ENCODE measurements around the gene ZNF286A.
"Not testable (repeated sequence)": the region's sequence is repeated elsewhere in the genome, so short reads cannot be mapped to it uniquely, and the experiment has no call there.

ZNF286A gene

DNA sequence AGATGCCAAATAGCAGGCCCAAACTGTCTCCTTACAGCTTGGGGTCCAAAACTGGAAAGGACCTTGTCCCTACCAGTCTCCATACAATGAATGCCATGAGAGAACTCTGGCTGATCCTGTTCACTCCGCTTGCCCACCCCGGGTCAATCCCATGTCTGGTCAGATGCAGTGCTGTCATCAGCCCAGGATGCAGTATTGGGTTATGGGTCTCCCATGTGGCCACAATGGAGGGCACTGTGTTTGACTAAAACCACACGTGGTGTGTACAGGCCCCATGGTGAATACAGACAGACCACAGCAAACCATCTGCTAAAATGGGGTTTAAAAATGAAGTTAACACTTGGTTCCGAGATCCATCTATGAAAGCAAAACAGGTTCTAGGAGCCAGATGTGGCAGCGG lies 35.9 kb upstream of the ZNF286A start:
- DNase-seq (ENCODE audit: low read depth in 2 of 2): no peak
- TF ChIP-seq, protein P1, sequence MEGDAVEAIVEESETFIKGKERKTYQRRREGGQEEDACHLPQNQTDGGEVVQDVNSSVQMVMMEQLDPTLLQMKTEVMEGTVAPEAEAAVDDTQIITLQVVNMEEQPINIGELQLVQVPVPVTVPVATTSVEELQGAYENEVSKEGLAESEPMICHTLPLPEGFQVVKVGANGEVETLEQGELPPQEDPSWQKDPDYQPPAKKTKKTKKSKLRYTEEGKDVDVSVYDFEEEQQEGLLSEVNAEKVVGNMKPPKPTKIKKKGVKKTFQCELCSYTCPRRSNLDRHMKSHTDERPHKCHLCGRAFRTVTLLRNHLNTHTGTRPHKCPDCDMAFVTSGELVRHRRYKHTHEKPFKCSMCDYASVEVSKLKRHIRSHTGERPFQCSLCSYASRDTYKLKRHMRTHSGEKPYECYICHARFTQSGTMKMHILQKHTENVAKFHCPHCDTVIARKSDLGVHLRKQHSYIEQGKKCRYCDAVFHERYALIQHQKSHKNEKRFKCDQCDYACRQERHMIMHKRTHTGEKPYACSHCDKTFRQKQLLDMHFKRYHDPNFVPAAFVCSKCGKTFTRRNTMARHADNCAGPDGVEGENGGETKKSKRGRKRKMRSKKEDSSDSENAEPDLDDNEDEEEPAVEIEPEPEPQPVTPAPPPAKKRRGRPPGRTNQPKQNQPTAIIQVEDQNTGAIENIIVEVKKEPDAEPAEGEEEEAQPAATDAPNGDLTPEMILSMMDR (IDR thresholded peaks at IDR 0.05; ENCODE audit: low read depth, low read length): no peak
- no peak overlapping the region for H3K4me3 ChIP-seq (replicated peaks in 1 of 2; ENCODE audit: low read depth in 2 of 2, low read length in 2 of 2)

DNA sequence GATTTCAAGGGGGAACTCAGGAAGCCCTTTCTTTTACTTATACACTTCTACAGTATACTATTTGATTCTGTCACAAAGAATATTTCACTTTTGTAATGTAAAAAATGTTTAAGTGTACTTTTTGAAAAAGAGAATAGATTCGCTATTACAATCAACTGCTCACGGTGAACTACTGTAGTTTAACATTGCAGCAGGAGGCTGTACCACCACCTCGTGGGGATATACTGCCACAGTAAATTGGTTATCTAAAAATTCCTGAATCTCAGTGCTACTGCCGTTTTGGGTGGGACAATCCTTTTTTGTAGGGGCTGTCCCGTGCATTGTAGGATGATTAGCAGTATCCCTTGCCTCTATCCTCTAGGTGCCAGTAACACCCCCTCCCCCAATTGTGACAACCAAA lies 30.0 kb upstream of the ZNF286A start:
- DNase-seq (ENCODE audit: low read depth in 2 of 2); H3K4me3 ChIP-seq (replicated peaks in 1 of 2; ENCODE audit: low read depth in 2 of 2, low read length in 2 of 2): not testable (repeated sequence)

DNA sequence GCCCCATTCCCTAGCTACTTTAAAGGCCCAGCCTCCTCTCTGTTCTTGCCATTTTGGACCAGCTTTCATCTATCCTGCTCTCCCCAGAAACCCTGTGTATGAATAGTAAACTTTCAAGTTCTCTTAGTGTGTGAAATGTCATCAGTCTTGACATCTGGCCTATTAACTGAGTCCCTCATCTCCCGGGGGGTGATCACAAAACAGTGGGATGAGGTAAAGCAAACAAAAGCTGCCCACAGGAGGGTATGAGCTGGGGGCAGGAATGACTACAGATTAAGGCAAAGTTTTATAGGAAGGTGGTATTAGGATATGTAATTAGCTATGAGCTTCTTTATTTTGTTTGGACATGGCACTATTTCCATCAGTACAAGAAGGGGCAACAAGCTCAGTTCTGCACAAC lies 24.9 kb upstream of the ZNF286A start:
- H3K4me3 ChIP-seq (replicated peaks in 1 of 2; ENCODE audit: low read depth in 2 of 2, low read length in 2 of 2); DNase-seq (ENCODE audit: low read depth in 2 of 2): not testable (repeated sequence)

DNA sequence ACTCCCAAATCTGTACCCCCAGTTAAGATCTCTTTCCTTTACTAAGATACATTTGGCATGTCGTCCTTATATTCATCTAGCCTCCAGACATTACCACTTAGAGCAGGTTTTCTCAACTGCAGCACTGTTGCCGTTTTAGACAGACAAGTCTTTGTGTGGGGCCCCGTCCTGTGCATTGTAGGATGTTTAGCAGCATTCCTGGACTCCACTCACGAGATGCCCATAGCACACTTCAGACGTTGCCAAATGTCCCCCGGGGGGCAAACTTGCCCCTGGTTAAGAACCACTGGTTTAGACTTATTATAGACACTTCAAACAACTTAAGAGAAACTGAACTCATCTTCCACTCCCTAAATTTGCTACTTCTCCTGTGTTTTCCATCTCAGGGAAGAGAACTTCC lies 23.6 kb upstream of the ZNF286A start:
- H3K4me3 ChIP-seq (replicated peaks in 1 of 2; ENCODE audit: low read depth in 2 of 2, low read length in 2 of 2); DNase-seq (ENCODE audit: low read depth in 2 of 2): not testable (repeated sequence)

DNA sequence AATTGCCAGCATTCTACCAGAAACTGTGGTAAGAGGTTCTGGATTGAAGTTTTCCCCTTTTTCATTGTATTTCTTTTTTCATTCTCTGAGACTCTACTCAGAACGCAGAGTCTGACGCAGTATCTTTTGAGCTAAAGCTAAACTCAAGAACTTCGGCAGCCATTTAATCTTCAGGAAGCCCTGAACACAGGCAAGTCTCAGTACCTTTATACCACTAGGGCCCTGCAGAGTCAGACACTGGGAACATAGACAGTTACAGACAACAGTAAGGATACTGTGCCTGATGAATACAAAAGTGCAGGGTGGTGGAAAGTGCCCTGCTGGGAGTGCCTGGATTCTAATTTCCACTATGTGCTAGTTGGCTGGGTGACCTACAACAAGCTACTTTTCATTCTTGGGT lies 16.4 kb upstream of the ZNF286A start:
- DNase-seq (ENCODE audit: low read depth in 2 of 2); H3K4me3 ChIP-seq (replicated peaks in 1 of 2; ENCODE audit: low read depth in 2 of 2, low read length in 2 of 2): not testable (repeated sequence)

DNA sequence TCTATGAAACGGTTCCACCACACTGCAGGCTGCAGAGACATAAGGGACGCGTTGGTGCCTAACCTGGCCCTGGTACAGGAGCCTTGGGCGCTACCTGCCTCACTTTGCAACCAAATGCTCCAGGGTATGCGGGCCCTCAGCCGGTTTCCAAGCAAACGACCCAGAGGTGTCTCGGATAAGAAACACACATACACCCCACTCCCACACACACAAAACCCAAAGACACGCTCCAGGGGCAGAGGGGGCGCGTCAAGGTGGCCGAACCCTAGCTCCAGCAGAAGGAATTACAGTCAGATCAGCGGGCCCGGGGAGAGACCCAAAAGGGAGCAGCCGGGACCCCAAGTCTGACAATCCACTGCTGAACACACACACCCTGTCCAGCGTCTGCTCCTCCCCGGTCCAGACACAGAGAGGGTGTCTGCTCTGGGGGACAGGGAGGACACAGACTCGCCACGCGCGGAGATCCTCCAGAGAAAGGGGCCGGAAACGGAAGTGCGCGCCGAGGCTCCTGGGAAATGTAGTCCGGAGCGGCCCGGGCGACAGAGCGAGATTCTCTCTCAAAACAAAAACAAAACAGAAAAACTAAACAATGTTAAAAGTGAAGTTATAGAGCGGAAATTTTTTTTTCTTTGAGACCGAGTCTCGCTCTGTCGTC lies 15.6 kb upstream of the ZNF286A start, which contains the start of gene TRIM16:
TRIM16 (minus strand) TSS at position 488 of the 655 bp plus-strand sequence. CDS start 32,702 bp downstream, outside the sequence.
- DNase-seq (ENCODE audit: low read depth in 2 of 2): peak; percentile 49 to 61
- peak within 1 kb of the TSS; percentile 56 to 61 for H3K4me3 ChIP-seq (replicated peaks in 1 of 2; ENCODE audit: low read depth in 2 of 2, low read length in 2 of 2)

DNA sequence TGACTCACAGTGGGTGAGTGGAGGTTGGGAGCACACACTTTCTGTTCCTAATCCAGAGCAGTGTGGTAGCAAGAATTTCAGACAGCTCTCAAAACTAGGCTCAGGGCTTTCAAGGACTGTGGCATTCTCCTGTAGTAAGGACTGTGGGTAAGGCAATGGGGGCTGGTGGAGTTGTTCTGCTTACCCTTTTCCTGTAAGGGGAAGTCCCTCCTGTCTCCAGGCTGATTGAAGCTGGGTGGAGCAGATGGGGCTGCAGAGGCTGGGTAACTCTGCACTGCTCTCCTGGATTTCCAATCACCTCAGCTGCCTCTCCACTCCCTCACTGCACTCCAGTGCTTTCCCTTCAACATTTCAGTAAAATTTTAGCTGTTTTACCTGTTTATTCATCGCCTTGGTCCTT lies 12.1 kb upstream of the ZNF286A start:
- DNase-seq (ENCODE audit: low read depth in 2 of 2); H3K4me3 ChIP-seq (replicated peaks in 1 of 2; ENCODE audit: low read depth in 2 of 2, low read length in 2 of 2): not testable (repeated sequence)

DNA sequence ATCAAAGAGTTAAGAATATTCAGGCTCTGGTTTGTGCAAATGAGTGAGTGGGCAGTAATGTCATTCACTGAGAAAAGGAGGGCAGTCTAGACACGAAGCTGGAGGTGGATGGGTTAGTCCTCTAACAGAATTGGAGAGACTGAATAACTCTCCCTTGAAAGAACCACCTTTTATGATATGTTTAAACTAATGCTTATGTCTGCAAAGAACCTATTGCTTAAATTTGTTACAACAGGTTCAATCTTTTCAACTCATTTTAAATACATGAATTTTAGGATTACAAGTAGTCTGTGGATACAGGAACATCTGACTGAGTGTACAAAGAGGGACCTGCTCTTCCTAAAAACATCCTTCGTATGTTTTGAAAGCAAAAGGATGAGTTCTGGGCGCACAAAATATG lies 585 bp upstream of the ZNF286A start:
- DNase-seq (ENCODE audit: low read depth in 2 of 2): not testable (repeated sequence)
- H3K4me3 ChIP-seq (replicated peaks in 1 of 2; ENCODE audit: low read depth in 2 of 2, low read length in 2 of 2): peak overlapping the region; percentile 54

DNA sequence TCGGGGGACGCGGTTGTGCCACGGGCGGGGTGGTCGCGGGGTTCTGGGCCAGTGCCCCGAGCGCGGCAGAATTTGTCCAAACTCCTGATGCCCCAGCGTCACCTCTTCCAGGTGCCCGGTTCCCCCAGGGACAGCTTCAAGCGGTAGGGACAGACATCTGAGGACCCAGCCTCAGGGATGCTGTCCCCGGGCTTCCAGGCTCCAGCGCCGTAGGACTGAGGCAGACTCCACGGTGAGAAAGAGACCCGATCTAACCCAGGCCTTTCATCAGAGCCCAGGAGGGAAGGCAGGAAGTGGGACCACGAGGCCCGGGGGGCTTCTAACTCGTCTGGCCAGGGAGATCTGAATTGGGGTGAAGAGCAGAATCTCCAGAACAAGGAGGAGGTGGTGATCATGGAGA lies 385 bp downstream of the ZNF286A start:
- not testable (repeated sequence) for DNase-seq (ENCODE audit: low read depth in 2 of 2)
- H3K4me3 ChIP-seq (replicated peaks in 1 of 2; ENCODE audit: low read depth in 2 of 2, low read length in 2 of 2): peak overlapping the region; percentile 54

DNA sequence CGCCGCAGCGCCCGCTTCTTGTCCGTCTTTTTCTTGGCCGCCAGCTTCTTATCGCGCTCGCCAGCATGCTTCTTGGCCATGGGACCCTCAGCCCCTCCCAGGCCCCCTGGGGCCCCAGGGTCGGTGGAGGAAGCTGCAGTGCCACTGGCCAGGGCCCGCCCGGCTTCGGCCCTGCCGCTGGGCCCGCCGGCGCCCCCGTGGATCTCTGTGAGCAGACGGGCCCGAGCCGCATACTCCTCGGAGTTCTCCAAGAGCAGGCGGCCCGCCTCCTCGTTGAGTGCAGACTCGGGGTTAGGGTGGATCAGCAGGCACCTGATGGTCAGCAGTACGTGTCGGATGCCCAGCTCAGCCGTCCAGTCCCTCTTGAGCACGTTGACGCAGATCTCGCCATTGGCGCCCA lies 4.7 kb downstream of the ZNF286A start:
- DNase-seq (ENCODE audit: low read depth in 2 of 2): not testable (repeated sequence)

DNA sequence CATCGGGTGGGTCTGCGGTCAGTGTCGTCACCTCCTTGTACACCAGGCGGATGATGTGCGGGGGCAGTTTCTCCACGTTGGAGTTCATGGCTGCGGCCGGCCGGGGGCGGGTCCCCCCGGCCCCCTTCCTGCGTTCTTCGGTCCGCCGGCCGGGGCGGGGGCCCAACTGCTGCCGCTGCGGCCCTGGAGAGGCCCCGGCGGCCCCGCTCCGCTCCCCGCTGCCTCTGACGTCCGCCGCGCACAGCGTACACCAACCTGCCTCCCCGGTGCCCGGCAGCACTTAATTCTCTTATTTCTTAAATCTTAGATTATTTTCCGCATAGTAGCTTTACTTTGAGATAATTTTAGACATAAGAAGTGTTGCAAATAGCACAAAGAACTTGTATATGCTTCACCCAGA lies 5.3 kb downstream of the ZNF286A start:
- not testable (repeated sequence) for H3K4me3 ChIP-seq (replicated peaks in 1 of 2; ENCODE audit: low read depth in 2 of 2, low read length in 2 of 2)

More for the DNA sequence above, 4.7 kb downstream of the ZNF286A start:
- H3K4me3 ChIP-seq (replicated peaks in 1 of 2; ENCODE audit: low read depth in 2 of 2, low read length in 2 of 2): not testable (repeated sequence)

DNA sequence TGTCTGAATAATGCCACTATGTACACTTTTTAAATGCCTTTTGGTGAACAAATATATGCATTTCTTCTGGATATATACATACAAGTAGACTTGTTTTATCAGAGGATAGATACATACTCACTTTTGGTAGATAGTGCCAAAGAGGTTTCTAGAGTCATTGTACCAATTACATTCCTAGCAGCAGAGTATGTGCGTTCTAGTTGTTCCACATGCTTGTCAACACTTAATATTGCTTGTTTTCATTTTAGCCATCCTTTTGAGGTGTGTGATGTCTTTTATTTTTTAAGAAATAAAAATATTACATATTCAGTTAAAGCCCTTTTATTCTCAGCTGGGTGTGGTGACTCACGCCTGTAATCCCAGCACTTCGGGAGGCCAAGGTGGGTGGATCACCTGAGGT lies 9.3 kb downstream of the ZNF286A start:
- DNase-seq (ENCODE audit: low read depth in 2 of 2): not testable (repeated sequence)

More for the DNA sequence above, 5.3 kb downstream of the ZNF286A start:
- not testable (repeated sequence) for DNase-seq (ENCODE audit: low read depth in 2 of 2)

DNA sequence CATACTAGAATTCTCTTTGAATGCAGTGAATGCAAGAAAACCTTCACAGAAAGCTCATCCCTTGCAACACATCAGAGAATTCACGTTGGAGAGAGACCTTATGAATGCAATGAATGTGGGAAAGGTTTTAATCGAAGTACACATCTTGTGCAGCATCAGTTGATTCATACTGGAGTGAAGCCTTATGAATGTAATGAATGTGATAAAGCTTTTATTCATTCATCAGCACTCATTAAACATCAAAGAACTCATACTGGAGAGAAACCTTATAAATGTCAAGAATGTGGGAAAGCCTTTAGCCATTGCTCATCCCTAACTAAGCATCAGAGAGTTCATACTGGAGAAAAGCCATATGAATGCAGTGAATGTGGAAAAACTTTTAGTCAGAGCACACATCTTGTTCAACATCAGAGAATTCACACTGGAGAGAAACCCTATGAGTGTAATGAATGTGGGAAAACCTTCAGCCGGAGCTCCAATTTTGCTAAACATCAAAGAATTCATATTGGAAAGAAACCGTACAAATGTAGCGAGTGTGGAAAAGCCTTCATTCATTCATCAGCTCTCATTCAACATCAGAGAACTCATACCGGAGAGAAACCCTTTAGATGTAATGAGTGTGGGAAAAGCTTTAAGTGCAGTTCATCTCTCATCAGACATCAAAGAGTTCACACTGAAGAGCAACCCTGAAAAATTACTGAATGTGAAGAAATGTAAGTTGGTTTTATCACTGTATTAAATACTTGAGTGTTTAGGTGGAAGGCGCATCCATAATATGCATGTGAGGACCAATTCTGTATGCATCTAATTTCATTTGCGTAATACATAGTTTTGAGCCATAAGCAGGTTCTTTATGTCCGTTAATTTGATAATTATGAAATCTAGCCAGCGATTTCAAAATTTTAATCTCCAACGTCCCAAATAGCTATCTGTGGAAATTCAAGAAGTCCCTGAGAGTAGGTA lies 17.3 kb downstream of the ZNF286A start:
- peak in 1 of 2 donors; percentile 14 for DNase-seq (ENCODE audit: low read depth in 2 of 2)
- not testable (repeated sequence) for H3K4me3 ChIP-seq (replicated peaks in 1 of 2; ENCODE audit: low read depth in 2 of 2, low read length in 2 of 2)

More for the DNA sequence above, 9.3 kb downstream of the ZNF286A start:
- not testable (repeated sequence) for H3K4me3 ChIP-seq (replicated peaks in 1 of 2; ENCODE audit: low read depth in 2 of 2, low read length in 2 of 2)

DNA sequence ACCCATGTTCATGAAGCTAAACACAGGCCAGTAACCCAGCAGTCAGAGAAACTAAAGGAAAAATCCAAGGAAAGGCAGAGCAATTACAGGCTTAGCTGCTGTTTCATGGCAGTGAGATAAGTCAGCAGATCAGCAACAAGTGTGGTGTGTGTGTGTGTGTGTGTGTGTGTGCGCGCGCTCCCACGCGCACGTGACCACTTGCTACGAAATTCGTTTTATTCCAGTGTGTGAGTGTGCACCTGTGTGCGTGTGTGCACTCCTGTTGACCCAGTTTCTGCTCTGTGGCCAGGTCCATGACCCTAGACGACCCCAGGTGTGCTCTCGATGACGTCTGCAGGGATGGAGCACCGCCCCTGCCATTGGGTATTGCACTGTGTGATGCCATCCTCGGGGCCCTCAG lies 31.0 kb downstream of the ZNF286A start:
- H3K4me3 ChIP-seq (replicated peaks in 1 of 2; ENCODE audit: low read depth in 2 of 2, low read length in 2 of 2); DNase-seq (ENCODE audit: low read depth in 2 of 2): not testable (repeated sequence)

DNA sequence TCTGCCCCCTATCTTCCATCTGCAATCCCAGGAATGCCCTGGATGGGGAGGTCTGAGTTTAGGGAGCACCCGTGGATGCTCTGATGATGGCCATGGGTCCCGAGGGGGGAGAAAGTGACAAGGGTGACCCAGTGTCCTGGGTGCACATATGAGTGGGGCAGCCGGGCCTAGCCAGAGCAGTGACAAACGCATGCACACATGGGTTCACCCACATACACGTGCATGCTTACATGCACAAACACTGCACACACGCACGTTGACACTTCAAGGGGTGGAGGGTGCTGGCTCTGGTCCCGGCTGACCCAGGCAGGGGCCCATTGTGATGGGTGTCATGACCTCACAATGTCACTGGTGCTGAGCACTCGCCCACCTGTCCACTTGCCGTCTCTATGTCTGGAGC lies 32.3 kb downstream of the ZNF286A start, which contains the start of gene TBC1D26:
TBC1D26 (plus strand) TSS at position 384 of the 400 bp plus-strand sequence. CDS start 3,066 bp downstream, outside the sequence.
- H3K4me3 ChIP-seq (replicated peaks in 1 of 2; ENCODE audit: low read depth in 2 of 2, low read length in 2 of 2); DNase-seq (ENCODE audit: low read depth in 2 of 2): not testable (repeated sequence)

DNA sequence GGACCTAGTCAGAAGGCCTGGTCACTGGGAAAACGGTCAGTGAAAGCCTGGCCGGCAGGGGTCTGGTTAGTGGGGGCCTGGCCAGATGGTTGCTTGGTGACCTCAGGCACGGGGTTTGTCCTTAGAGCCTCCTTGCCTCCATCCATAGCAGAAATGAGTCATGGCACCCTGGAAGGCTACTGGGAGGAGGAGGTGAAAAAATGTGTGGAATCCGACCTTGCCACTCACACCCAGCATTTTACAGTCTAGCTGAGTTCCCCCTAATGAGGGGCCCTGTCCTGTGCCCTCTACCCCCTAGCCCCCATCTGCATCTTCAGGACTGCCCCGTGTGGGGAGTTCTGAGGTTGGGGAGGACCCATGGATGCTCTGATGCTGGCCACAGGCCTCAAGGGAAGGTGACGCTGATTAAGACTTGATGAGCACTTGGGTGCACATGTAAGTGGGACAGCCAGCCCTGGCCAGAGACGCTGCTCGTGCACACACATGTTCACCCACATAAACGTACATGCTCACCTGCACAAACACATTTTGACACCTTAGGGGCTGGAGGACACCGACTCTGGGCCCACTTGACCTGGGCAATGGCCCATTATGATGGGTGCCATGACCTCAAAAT lies 33.7 kb downstream of the ZNF286A start:
- DNase-seq (ENCODE audit: low read depth in 2 of 2); H3K4me3 ChIP-seq (replicated peaks in 1 of 2; ENCODE audit: low read depth in 2 of 2, low read length in 2 of 2): not testable (repeated sequence)

DNA sequence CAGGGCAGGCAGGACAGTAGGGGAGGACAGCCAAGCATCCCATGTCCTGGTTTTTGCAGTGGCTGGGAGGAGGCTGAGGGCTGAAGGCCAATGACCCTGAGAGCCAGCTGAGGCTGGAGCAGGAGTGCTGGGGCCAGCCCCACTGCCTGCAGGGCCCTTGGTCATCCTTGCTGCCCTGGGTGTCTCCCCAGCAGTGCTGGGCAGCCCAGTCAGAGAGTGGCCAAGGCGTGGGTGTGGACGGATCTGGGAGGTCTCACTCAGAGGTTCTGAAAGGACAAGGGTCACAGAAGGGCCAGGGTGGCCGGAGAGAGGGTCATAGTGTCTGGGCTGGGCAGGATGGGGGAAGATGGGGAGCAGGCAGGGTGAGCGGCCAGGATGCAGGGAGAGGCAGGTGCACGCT lies 37.0 kb downstream of the ZNF286A start:
- not testable (repeated sequence) for DNase-seq (ENCODE audit: low read depth in 2 of 2)

More for the DNA sequence above, 37.0 kb downstream of the ZNF286A start:
- not testable (repeated sequence) for H3K4me3 ChIP-seq (replicated peaks in 1 of 2; ENCODE audit: low read depth in 2 of 2, low read length in 2 of 2)

Measured in cardiac fibroblast (primary cell).